Mucosa of rectum (tissue), 2 donors: ENCODE results near the gene DBNDD1.
A peak's percentile ranks its signal among the peaks of the same experiment; 100 is the strongest.

Experiments
- H3K27ac ChIP-seq, 2 donors: one replicate each; pipeline ENCODE4 v1.7.0; 2013; ENCODE audit warnings: inconsistent platforms in 2 of 2, low read depth in 2 of 2, low read length in 2 of 2
- H3K27me3 ChIP-seq, 2 donors: one replicate each; pipeline ENCODE4 v1.7.0; 2013; ENCODE audit warnings: low read length in 2 of 2; ENCODE audit not compliant: control insufficient read depth in 2 of 2, insufficient read depth in 2 of 2
- H3K36me3 ChIP-seq, 2 donors: one replicate each; pipeline ENCODE4 v1.7.0; 2013; ENCODE audit warnings: low read length in 2 of 2; ENCODE audit not compliant: control insufficient read depth in 2 of 2, insufficient read depth in 2 of 2
- H3K4me1 ChIP-seq, 2 donors: one replicate each; pipeline ENCODE4 v1.7.0; 2013; ENCODE audit warnings: low read length in 2 of 2, mild to moderate bottlenecking in 1 of 2; ENCODE audit not compliant: control insufficient read depth in 2 of 2, insufficient read depth in 2 of 2
- H3K4me3 ChIP-seq, 2 donors: one replicate each; pipeline ENCODE4 v1.7.0; 2013; ENCODE audit warnings: low read length in 2 of 2
- H3K9ac ChIP-seq, 2 donors: one replicate each; pipeline ENCODE4 v1.7.0; 2013; ENCODE audit warnings: low read length in 2 of 2, low read depth in 1 of 2, mild to moderate bottlenecking in 1 of 2
- H3K9me3 ChIP-seq, 2 donors: one replicate each; pipeline ENCODE4 v1.7.0; 2013; ENCODE audit warnings: low read length in 2 of 2; ENCODE audit not compliant: control insufficient read depth in 2 of 2
- donor health status: healthy.
- donor health status: Normal muscosa, but diverticular disease.

Gene DBNDD1

DNA sequence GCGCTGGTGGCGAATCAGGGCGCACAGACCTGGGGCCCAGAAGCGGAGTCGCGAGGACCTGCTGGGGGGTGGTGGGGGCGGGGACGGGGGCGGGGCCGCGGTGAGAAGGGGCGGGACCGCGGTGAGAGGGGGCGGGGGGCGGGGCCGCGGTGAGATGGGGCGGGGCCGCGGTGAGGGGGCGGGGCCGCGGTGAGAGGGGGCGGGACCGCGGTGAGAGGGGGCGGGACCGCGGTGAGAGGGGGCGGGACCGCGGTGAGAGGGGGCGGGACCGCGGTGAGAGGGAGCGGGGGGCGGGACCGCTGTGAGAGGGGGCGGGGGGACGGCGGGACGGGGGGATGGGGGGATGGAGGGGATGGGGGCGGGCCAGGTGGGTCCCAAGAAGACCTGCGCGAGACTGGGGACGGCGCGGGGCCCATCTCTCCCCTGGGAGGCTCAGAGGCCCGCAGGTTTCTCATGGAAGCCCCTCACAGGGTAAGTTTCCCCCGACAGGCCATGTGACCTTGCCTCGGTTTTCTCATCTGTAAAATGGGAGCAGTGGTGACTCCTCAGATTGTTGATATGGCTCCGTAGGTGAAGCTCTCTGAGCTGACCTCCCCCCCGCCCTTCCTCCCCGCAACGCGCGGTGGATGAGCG lies 28.6 kb upstream of the DBNDD1 start:
- Histone ChIP-seq H3K4me3 (peak overlapping the region in 1 of 2 donors; percentile 27), H3K4me1 (peaks cover 18 to 21% of the 10 kb centered on the region in 2 donors), H3K27me3 (peaks cover 3 to 6% of the 10 kb centered on the region in 2 donors), H3K9me3 (no peaks in the 10 kb centered on the region), H3K9ac (no peak overlapping the region), H3K36me3 (peaks cover 0 to 5% of the 10 kb centered on the region in 2 donors), H3K27ac (no peak overlapping the region)

- Histone ChIP-seq H3K9me3 (no peaks in the 10 kb centered on the region), H3K9ac (peak overlapping the region in 1 of 2 donors; percentile 42), H3K4me3 (peak overlapping the region; percentile 27 to 44), H3K27ac (no peak overlapping the region), H3K27me3 (peaks cover 3 to 6% of the 10 kb centered on the region in 2 donors), H3K4me1 (peaks cover 18 to 21% of the 10 kb centered on the region in 2 donors), H3K36me3 (peaks cover 4 to 10% of the 10 kb centered on the region in 2 donors)
These were observed 27.9 kb upstream of the DBNDD1 start for GRCh38 chr16:90046971-90047713.

GRCh38 chr16:90046122-90046970 lies 27.1 kb upstream of the DBNDD1 start:
- H3K36me3 ChIP-seq = peaks cover 5 to 11% of the 10 kb centered on the region in 2 donors
- H3K9ac ChIP-seq = peak overlapping the region in 1 of 2 donors; percentile 42
- peaks cover 3 to 6% of the 10 kb centered on the region in 2 donors for H3K27me3 ChIP-seq
- H3K9me3 ChIP-seq = no peaks in the 10 kb centered on the region
- no peak overlapping the region for H3K27ac ChIP-seq
- H3K4me1 ChIP-seq = peaks cover 18 to 21% of the 10 kb centered on the region in 2 donors
- H3K4me3 ChIP-seq = no peak overlapping the region

DNA sequence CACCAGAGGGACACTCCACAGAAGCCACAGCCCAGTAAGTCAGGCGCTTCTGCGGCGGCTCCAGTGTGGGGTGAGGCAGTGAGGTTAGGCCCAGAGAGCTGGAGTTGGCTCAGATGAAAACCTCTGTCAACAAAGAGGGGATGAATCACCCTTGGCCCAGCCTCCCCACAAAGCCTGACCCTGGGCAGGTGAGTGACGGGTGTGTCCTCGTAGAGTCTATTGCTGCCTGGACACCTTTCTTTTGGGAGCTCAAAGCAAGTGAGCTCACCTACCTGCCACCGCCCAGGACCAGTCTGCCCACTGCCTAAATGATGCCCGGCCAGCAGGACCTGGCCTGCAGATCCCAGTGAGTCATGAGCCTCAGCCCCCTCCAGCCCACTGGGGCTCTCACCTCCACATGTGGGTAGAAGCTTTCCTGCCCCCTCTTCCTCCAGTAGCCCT lies 24.9 kb upstream of the DBNDD1 start:
- H3K4me1 ChIP-seq = peaks cover 18 to 21% of the 10 kb centered on the region in 2 donors
- H3K4me3 ChIP-seq = no peak overlapping the region
- H3K9me3 ChIP-seq = no peaks in the 10 kb centered on the region
- H3K27me3 ChIP-seq = peaks cover 3 to 6% of the 10 kb centered on the region in 2 donors
- H3K9ac ChIP-seq = no peak overlapping the region
- no peak overlapping the region for H3K27ac ChIP-seq
- peaks cover 12 to 16% of the 10 kb centered on the region in 2 donors for H3K36me3 ChIP-seq

- H3K9me3 ChIP-seq = no peaks in the 10 kb centered on the region
- H3K27ac ChIP-seq = no peak overlapping the region
- peaks cover 18 to 21% of the 10 kb centered on the region in 2 donors for H3K4me1 ChIP-seq
- H3K36me3 ChIP-seq = peaks cover 13 to 16% of the 10 kb centered on the region in 2 donors
- H3K27me3 ChIP-seq = peaks cover 3 to 6% of the 10 kb centered on the region in 2 donors
- H3K4me3 ChIP-seq = no peak overlapping the region
- no peak overlapping the region for H3K9ac ChIP-seq
These were observed 24.3 kb upstream of the DBNDD1 start for GRCh38 chr16:90043526-90043925.

DNA sequence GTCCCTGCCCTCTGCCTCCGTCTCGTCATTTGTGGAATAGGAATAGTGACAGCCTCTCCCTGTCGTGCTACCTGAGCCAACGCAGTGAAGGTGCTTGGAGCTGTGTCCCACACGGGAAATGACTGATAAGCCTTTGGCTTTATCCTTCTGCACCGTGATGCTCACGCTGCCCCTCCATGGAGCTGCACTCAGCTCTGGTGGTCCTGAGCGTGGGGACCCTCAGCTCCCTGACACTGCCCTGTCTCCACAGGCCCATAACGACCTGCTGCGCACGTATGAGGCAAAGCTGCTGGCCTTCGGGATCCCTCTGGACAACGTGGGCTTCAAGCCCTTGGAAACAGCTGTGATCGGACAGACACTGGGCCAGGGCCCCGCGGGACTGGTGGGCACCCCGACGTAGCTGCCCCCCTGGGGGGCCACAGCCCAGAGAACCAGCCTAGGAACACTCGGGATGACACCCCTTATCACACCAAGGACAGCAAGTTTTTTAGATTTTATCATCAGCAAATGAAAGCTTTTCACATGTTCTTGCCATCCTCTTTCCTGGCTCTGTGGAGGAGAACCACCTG lies 23.8 kb upstream of the DBNDD1 start:
- Histone ChIP-seq H3K4me1 (peaks cover 18 to 21% of the 10 kb centered on the region in 2 donors), H3K27me3 (peaks cover 3 to 6% of the 10 kb centered on the region in 2 donors), H3K36me3 (peaks cover 18 to 20% of the 10 kb centered on the region in 2 donors), H3K27ac (no peak overlapping the region), H3K9ac (no peak overlapping the region), H3K9me3 (no peaks in the 10 kb centered on the region), H3K4me3 (no peak overlapping the region)

DNA sequence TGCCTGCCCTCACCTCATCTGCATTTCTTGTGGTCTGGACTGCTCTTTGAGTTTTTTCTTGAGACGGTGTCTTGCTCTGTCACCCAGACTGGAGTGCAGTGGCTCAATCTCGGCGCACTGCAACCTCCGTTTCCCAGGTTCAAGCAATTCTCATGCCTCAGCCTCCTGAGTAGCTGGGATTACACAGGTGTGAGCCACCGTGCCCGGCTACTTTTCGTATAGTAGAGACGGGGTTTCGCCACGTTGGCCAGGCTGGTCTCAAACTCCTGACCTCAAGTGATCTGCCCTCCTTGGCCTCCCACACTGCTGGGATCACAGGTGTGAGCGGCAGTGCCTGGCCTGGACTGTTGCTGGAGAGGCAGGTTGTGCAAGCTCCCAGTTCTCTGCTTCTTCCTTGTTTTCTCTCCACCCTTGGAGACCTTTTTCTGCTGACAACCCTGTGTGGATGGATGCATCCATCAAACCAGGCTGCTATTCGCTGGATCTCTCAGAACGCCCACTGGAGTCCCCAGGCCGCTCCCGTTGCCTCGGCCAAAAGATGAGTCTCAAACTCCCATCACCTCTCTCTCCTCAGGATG lies 22.7 kb upstream of the DBNDD1 start:
- H3K4me3 ChIP-seq = no peak overlapping the region
- peaks cover 12 to 18% of the 10 kb centered on the region in 2 donors for H3K4me1 ChIP-seq
- H3K9me3 ChIP-seq = no peaks in the 10 kb centered on the region
- peaks cover 20 to 30% of the 10 kb centered on the region in 2 donors for H3K36me3 ChIP-seq
- H3K27ac ChIP-seq = no peak overlapping the region
- H3K27me3 ChIP-seq = peaks cover 3% of the 10 kb centered on the region in 2 donors
- H3K9ac ChIP-seq = no peak overlapping the region

- Histone ChIP-seq H3K36me3 (peaks cover 34 to 40% of the 10 kb centered on the region in 2 donors), H3K9me3 (no peaks in the 10 kb centered on the region), H3K9ac (no peak overlapping the region), H3K4me3 (no peak overlapping the region), H3K27ac (no peak overlapping the region), H3K4me1 (peaks cover 7 to 12% of the 10 kb centered on the region in 2 donors), H3K27me3 (no peaks in the 10 kb centered on the region)
These were observed 21.1 kb upstream of the DBNDD1 start for GRCh38 chr16:90040152-90041023.

DNA sequence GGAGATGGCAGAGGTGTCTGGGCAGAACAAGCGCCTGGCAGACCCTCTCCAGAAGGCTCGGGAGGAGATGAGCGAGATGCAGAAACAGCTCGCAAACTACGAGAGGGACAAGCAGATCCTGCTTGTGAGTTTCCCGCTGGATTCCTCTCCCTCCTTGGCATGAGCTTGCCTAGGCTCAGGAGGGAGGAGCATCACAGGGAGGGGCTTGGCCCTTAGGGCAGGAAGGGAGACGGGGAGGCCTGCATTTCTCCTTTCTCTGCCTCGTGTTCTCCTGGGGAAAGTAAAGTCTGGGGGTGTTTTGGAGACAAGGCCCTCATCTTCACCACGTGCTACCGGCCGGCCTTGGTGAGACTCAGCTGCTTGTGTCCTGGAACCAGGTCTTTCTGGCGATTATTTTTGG lies 18.0 kb upstream of the DBNDD1 start:
- Histone ChIP-seq H3K27ac (no peak overlapping the region), H3K4me1 (no peaks in the 10 kb centered on the region), H3K4me3 (no peak overlapping the region), H3K27me3 (no peaks in the 10 kb centered on the region), H3K9ac (no peak overlapping the region), H3K9me3 (no peaks in the 10 kb centered on the region), H3K36me3 (peaks cover 36 to 44% of the 10 kb centered on the region in 2 donors)
